PC-3 (cell line): ENCODE measurements around the gene FPR3. TPM values are rescaled to one million over a fixed set of nuclear protein-coding genes. Genes with fewer than 3 reads are reported as not detected.

ENCODE experiments used
- ATAC-seq: fragments of 200-7000 bp; cut with Tn5 transposase; 2 replicates; pipeline ENCODE4 v1.9.1; 2020; ENCODE audit warnings: mild to moderate bottlenecking, moderate library complexity
- BruUV-seq: library from RNA; stranded (reverse); fragments of 400-500 nt; replicated peaks from 2 replicates; lab custom pipeline; 2021; lab: Mats Ljungman, UMichigan
- CTCF ChIA-PET: fragments of 300-600 bp; sonication (Branson Sonifier 250); formaldehyde crosslinking; loops from one replicate; lab custom pipeline; 2022; ENCODE audit warnings: antibody characterized with exemption; lab: Charles Lee
- POLR2A ChIA-PET: fragments of 300-600 bp; sonication (Branson Sonifier 250); formaldehyde crosslinking; loops from one replicate; lab custom pipeline; 2022; ENCODE audit warnings: antibody characterized with exemption; ENCODE audit not compliant: unreplicated experiment; lab: Charles Lee
- DNase-seq: peaks from one replicate; pipeline ENCODE4 v3.0.0-alpha.2; 2015
- H2AFZ ChIP-seq: fragments of 300-600 bp; sonication (generic); 2 replicates; pipeline ENCODE4 v1.6.0; 2016; ENCODE audit warnings: antibody characterized with exemption, low read length
- H3F3A ChIP-seq: fragments of 300-600 bp; sonication (generic); one replicate; pipeline ENCODE4 v1.6.0; 2017; ENCODE audit warnings: antibody characterized with exemption, low read length, control low read depth, mild to moderate bottlenecking; ENCODE audit not compliant: unreplicated experiment
- H3K27ac ChIP-seq: fragments of 300-600 bp; sonication (generic); 2 replicates; pipeline ENCODE4 v1.5.1; 2016; ENCODE audit warnings: mild to moderate bottlenecking, low read length
- H3K27me3 ChIP-seq: fragments of 300-600 bp; sonication (generic); 2 replicates; pipeline ENCODE4 v1.6.1; 2016; ENCODE audit warnings: low read length, mixed read lengths
- H3K36me3 ChIP-seq: fragments of 300-600 bp; sonication (generic); 2 replicates; pipeline ENCODE4 v1.6.1; 2016; ENCODE audit warnings: low read depth, mixed run types, low read length, mixed read lengths
- H3K4me1 ChIP-seq: fragments of 300-600 bp; sonication (generic); 2 replicates; pipeline ENCODE4 v1.5.1; 2016; ENCODE audit warnings: low read length; ENCODE audit not compliant: insufficient read depth
- H3K4me2 ChIP-seq: fragments of 300-600 bp; sonication (generic); 2 replicates; pipeline ENCODE4 v1.6.0; 2016; ENCODE audit warnings: low read length
- H3K4me3 ChIP-seq: fragments of 300-600 bp; sonication (generic); 2 replicates; pipeline ENCODE4 v1.5.1; 2016; ENCODE audit warnings: mild to moderate bottlenecking, low read length, mixed read lengths
- H3K79me2 ChIP-seq: fragments of 300-600 bp; sonication (generic); 2 replicates; pipeline ENCODE4 v1.6.1; 2017; ENCODE audit warnings: low read length, mixed read lengths
- H3K9ac ChIP-seq: fragments of 300-600 bp; sonication (generic); 2 replicates; pipeline ENCODE4 v1.6.0; 2016; ENCODE audit warnings: mild to moderate bottlenecking, low read length
- H3K9me2 ChIP-seq: fragments of 300-600 bp; sonication (generic); replicated peaks from 2 replicates; pipeline ENCODE4 v1.6.1; 2016; ENCODE audit warnings: mixed run types, low read length, mixed read lengths
- H3K9me3 ChIP-seq: fragments of 300-600 bp; sonication (generic); 2 replicates; pipeline ENCODE4 v1.6.1; 2016; ENCODE audit warnings: low read length, mixed read lengths
- H4K20me1 ChIP-seq: fragments of 300-600 bp; sonication (generic); 2 replicates; pipeline ENCODE4 v1.6.1; 2016; ENCODE audit warnings: low read length, mixed read lengths
- EZH2 ChIP-seq: fragments of 300-600 bp; sonication (generic); IDR thresholded peaks from one replicate; pipeline ENCODE4 v1.6.1; 2017; ENCODE audit warnings: antibody characterized with exemption, mild to moderate bottlenecking, low read length; ENCODE audit not compliant: unreplicated experiment
- EZH2phosphoT487 ChIP-seq: fragments of 300-600 bp; sonication (generic); IDR thresholded peaks from 2 replicates; pipeline ENCODE4 v1.6.1; 2018; ENCODE audit warnings: mild to moderate bottlenecking, antibody characterized with exemption, low read length, borderline replicate concordance
- intact Hi-C: fragments of 100-400 bp; cut with micrococcal nuclease; formaldehyde crosslinking; loops from 2 replicates; pipeline ENCODE4 v1.9.0; 2023
- total RNA-seq: library from RNA; depleted of rRNA; stranded (reverse); fragments of >200 nt; gene quantifications from 2 replicates; pipeline ENCODE4 v1.2.3, GENCODE V29; 2014
- TF ChIP-seq, protein P1 (sequence below): fragments of 300-600 bp; sonication (generic); conservative IDR thresholded peaks from 2 replicates; pipeline ENCODE4 v1.5.1; 2017; ENCODE audit warnings: antibody characterized with exemption, low read depth, mild to moderate bottlenecking, low read length

Gene FPR3
- total RNA-seq, 1 experiment from 2014 or later, result 0.26 TPM

- no peaks in the 10 kb centered on the region for H3K36me3 ChIP-seq
- no peaks in the 10 kb centered on the region for H3F3A ChIP-seq
- H2AFZ ChIP-seq, result 0 out of 2 replicates have a peak overlapping the region, but pooled peaks have one; percentile 36
- H3K9ac ChIP-seq, result peak overlapping the region; percentile 3; the same call in 1 of the 2 replicates
- DNase-seq (peak; percentile 80), ATAC-seq (peak; percentile 37)
- peaks cover 29% of the 10 kb centered on the region for H3K4me1 ChIP-seq
- no peaks in the 10 kb centered on the region for H3K9me3 ChIP-seq
- no TSS peak for BruUV-seq
- no peak overlapping the region for H3K4me3 ChIP-seq
- CTCF ChIA-PET, result interaction anchor here (0.7 kb wide), 1 partner anchor 10 kb away, joined by 3 read pairs; no protein-coding TSS in a partner anchor
- no peaks in the 10 kb centered on the region for H3K79me2 ChIP-seq
- intact Hi-C loops, result no loop called here
- TF ChIP-seq EZH2phosphoT487 (no peak), EZH2 (no peak)
- TF ChIP-seq, protein P1, sequence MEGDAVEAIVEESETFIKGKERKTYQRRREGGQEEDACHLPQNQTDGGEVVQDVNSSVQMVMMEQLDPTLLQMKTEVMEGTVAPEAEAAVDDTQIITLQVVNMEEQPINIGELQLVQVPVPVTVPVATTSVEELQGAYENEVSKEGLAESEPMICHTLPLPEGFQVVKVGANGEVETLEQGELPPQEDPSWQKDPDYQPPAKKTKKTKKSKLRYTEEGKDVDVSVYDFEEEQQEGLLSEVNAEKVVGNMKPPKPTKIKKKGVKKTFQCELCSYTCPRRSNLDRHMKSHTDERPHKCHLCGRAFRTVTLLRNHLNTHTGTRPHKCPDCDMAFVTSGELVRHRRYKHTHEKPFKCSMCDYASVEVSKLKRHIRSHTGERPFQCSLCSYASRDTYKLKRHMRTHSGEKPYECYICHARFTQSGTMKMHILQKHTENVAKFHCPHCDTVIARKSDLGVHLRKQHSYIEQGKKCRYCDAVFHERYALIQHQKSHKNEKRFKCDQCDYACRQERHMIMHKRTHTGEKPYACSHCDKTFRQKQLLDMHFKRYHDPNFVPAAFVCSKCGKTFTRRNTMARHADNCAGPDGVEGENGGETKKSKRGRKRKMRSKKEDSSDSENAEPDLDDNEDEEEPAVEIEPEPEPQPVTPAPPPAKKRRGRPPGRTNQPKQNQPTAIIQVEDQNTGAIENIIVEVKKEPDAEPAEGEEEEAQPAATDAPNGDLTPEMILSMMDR, result no peak
- H4K20me1 ChIP-seq, result no peaks in the 10 kb centered on the region
- no peaks in the 10 kb centered on the region for H3K9me2 ChIP-seq
- POLR2A ChIA-PET, result no interaction called here
- H3K4me2 ChIP-seq, result peak overlapping the region; percentile 19; the same call in 1 of the 2 replicates
- H3K27ac ChIP-seq, result peak overlapping the region; percentile 68
- H3K27me3 ChIP-seq, result no peaks in the 10 kb centered on the region
Observed at GRCh38 chr19:51789061-51789795, 5.7 kb upstream of the FPR3 start.

- no TSS peak for BruUV-seq
- intact Hi-C loops, result no loop called here
- Histone ChIP-seq H3K27ac (no peak overlapping the region), H3K9me3 (no peaks in the 10 kb centered on the region), H3K9me2 (no peaks in the 10 kb centered on the region), H3K27me3 (no peaks in the 10 kb centered on the region), H3K4me2 (no peak overlapping the region), H3K9ac (no peak overlapping the region), H4K20me1 (no peaks in the 10 kb centered on the region), H3F3A (no peaks in the 10 kb centered on the region), H2AFZ (no peak overlapping the region), H3K4me1 (peaks cover 17% of the 10 kb centered on the region), H3K36me3 (no peaks in the 10 kb centered on the region), H3K79me2 (no peaks in the 10 kb centered on the region), H3K4me3 (no peak overlapping the region)
- DNase-seq, result no peak
- TF ChIP-seq EZH2 (no peak), EZH2phosphoT487 (no peak)
- TF ChIP-seq, protein P1, result no peak
- CTCF ChIA-PET, result no interaction called here
- ATAC-seq, result no peak
- POLR2A ChIA-PET, result no interaction called here
Observed at GRCh38 chr19:51792932-51793331, 2.0 kb upstream of the FPR3 start.

DNA sequence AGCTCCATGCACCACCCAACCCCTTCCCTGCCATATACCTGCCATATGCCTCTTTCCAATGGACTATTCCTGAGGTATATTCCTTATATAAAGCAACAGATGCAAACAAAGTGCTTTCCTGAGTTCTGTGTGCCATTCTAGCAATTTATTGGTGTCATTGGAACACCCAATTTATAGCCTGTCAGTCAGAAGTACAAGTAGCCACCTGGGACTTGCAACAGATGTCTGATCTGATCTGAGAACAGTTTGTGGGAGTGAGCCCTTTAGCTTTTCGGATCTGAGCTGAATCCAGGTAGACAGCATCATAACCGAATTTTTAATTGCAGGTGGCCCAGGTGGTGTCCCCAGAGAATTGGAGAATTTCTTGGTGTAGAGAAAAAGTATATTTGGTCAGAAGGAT is 963 bp upstream of the FPR3 start:
- TF ChIP-seq, protein P1, result no peak
- TF ChIP-seq EZH2 (no peak), EZH2phosphoT487 (no peak)
- no TSS peak for BruUV-seq
- ATAC-seq (no peak), DNase-seq (no peak)
- Histone ChIP-seq H3K36me3 (no peaks in the 10 kb centered on the region), H3K27ac (no peak overlapping the region), H3K79me2 (no peaks in the 10 kb centered on the region), H3K9ac (no peak overlapping the region), H3K4me3 (no peak overlapping the region), H3K4me2 (no peak overlapping the region), H4K20me1 (no peaks in the 10 kb centered on the region), H3K27me3 (no peaks in the 10 kb centered on the region), H3F3A (no peaks in the 10 kb centered on the region), H3K9me3 (no peaks in the 10 kb centered on the region), H3K9me2 (no peaks in the 10 kb centered on the region), H2AFZ (no peak overlapping the region), H3K4me1 (peaks cover 13% of the 10 kb centered on the region)
- ChIA-PET POLR2A (no interaction called here), CTCF (interaction anchor here (0.6 kb wide), 1 partner anchor 356 kb away, joined by 6 read pairs; no protein-coding TSS in a partner anchor)
- intact Hi-C loops, result no loop called here
